GM21515 (cell line): Measurements from ENCODE around the gene JMJD4.

Source experiments
- ATAC-seq: cut with Tn5 transposase; IDR thresholded peaks from one replicate; pipeline ENCODE4 v1.9.1; 2021; ENCODE audit not compliant: unreplicated experiment

The JMJD4 gene

GRCh38 chr1:227753999-227754711 is 19.1 kb upstream of the JMJD4 start:
- ATAC-seq: no peak

GRCh38 chr1:227749916-227750710 is 15.0 kb upstream of the JMJD4 start:
- ATAC-seq: no peak

GRCh38 chr1:227749225-227749624 is 14.1 kb upstream of the JMJD4 start:
- no peak for ATAC-seq

GRCh38 chr1:227748496-227749182 is 13.5 kb upstream of the JMJD4 start:
- no peak for ATAC-seq

GRCh38 chr1:227747948-227748495 is 12.9 kb upstream of the JMJD4 start:
- ATAC-seq: no peak

- ATAC-seq: no peak
Observed at GRCh38 chr1:227747382-227747781, 12.3 kb upstream of the JMJD4 start.

- no peak for ATAC-seq
Observed at GRCh38 chr1:227746676-227747075, 11.6 kb upstream of the JMJD4 start.

GRCh38 chr1:227745568-227746265 is 10.6 kb upstream of the JMJD4 start:
- ATAC-seq: no peak

- ATAC-seq: no peak
Observed at GRCh38 chr1:227744668-227745067, 9.6 kb upstream of the JMJD4 start.

- ATAC-seq: no peak
Observed at GRCh38 chr1:227742738-227743715, 7.9 kb upstream of the JMJD4 start.

GRCh38 chr1:227741166-227741870 is 6.2 kb upstream of the JMJD4 start:
- no peak for ATAC-seq

- ATAC-seq: no peak
Observed at GRCh38 chr1:227740401-227740960, 5.4 kb upstream of the JMJD4 start.

GRCh38 chr1:227739636-227740035 is 4.5 kb upstream of the JMJD4 start:
- no peak for ATAC-seq

GRCh38 chr1:227738820-227739219 is 3.7 kb upstream of the JMJD4 start:
- no peak for ATAC-seq

- ATAC-seq: no peak
Observed at GRCh38 chr1:227736814-227737432, 1.8 kb upstream of the JMJD4 start.

- ATAC-seq: no peak
Observed at GRCh38 chr1:227735539-227736285, 610 bp upstream of the JMJD4 start.

GRCh38 chr1:227734546-227734855 is 601 bp downstream of the JMJD4 start:
- ATAC-seq: no peak
